Camera-type eye (tissue), 1 donor: ENCODE data around the gene PP2D1. TPM values are rescaled to one million over a fixed set of nuclear protein-coding genes. Genes with fewer than 3 reads are reported as not detected.

Experiments used
- total RNA-seq: library from RNA; depleted of rRNA; stranded (reverse); fragments of >200 nt; gene quantifications from one replicate; pipeline ENCODE4 v1.2.3, GENCODE V29; 2014

PP2D1 gene
- total RNA-seq, result not detected

GRCh38 chr3:20012164-20012563 is at the start of gene PP2D1:
PP2D1 (minus strand) TSS chr3:20012264; CDS start chr3:20012072, 192 bp downstream.

GRCh38 chr3:20039765-20040547 is 27.9 kb upstream of the PP2D1 start, which contains the start of gene KAT2B:
KAT2B (plus strand) TSS chr3:20040446; CDS start chr3:20040478, 32 bp downstream.

GRCh38 chr3:19946832-19947548 is 65.1 kb downstream of the PP2D1 start, which contains the start of gene RAB5A:
RAB5A (plus strand) TSS chr3:19947097; CDS start chr3:19950899, 3,802 bp downstream.

Other genes with a start within 250 kb of the PP2D1 start
- 1.8 TPM for gene EFHB, start 78.0 kb downstream of the PP2D1 start, total RNA-seq
- 89.5 TPM for gene RAB5A, start 65.2 kb downstream of the PP2D1 start, total RNA-seq
- gene KAT2B, start 28.2 kb upstream of the PP2D1 start, total RNA-seq, result 64.2 TPM
- gene SGO1, start 173.9 kb upstream of the PP2D1 start, total RNA-seq, result 6.6 TPM